Right hindlimb (tissue), 1 donor: ENCODE measurements around the gene FXYD6.

Experiments used
- DNase-seq: peaks from one replicate; pipeline ENCODE4 v3.0.0-alpha.2; 2018

Gene FXYD6

DNA sequence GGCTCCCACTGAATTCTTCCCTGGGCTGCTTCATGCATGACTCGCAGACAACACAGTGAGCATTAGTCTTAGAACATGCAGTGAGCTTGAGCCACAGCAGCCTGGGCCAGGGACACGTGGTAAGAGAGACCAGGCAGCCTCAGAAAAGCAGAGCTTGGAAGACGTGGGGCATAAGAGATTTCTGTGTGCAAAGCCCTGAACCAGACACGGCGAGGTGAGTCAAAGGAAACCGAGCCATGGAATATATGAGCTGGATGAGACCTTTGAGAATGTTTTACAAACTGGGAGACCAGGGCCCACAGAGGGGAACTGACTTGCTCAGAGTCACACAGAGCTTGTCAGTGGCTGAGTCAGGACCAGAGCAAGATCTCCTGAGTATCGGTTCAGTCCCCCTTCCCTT, 8.5 kb upstream of the FXYD6 start:
- DNase-seq: no peak

DNA sequence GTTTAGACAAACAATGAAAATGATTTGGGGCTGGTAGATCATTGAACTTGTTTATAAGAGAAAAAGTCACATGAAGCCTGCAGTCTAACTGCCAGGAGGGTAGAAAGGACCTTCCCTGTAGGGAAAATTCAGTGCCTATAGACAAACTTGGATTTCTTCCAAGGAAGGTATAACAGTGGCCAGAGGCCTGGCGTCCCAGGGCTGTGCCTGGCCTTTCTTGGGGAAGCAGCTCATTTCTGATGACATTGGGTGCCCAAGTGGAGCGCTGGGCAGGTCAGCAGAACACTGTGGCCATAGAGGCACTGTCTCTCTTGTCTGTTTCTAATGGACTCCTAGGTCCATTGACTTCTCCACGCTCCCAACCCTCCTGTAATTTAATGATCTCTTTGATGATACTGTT, 6.6 kb upstream of the FXYD6 start:
- DNase-seq: no peak

DNA sequence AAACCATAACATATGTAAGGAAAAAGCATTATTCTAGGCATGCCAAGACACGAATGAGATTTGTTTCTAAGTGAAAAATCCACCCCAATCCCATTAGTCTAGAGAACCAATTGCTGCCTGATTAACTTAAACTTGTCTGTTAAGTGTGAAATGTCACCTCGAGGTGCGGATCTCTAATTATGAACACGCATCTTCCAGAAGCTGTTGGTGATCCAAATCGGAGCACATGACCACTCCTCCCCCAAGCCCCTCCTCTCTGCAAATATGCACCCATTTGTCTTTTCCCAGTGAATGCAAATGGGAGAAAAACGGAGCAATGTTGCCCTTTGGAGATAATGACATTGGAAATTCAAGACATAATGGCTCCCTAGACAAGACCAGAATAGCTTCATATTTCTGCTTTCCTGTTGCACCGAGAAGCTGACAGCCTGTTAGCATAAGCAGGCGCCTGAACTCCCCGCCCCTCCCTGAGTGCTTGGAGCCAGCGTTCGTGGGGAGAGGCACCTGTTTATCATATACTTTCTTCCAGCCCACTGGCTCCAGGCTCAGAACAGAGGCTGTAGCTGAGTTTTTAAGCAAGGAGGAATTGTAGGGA, 6.0 kb upstream of the FXYD6 start:
- DNase-seq: no peak

DNA sequence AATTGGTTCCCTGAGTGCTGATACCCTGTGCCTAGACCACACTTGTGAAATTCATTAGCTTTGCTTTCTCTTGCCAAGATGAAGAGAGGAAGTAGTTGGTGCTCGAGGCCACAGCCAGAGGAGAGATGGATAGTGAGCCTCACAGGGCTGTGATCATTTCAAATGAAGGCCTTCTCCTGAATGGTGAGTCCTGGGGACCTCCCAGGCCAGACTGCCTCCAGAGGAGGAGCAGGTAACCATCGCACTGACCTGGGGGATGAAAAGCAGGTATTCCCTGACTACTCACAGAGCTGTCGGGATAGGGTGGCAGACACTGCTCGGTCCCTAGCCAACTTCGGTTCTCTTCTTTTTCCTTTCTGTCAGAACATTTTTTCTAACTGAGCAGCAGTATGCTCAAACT, 4.8 kb upstream of the FXYD6 start:
- no peak for DNase-seq

DNA sequence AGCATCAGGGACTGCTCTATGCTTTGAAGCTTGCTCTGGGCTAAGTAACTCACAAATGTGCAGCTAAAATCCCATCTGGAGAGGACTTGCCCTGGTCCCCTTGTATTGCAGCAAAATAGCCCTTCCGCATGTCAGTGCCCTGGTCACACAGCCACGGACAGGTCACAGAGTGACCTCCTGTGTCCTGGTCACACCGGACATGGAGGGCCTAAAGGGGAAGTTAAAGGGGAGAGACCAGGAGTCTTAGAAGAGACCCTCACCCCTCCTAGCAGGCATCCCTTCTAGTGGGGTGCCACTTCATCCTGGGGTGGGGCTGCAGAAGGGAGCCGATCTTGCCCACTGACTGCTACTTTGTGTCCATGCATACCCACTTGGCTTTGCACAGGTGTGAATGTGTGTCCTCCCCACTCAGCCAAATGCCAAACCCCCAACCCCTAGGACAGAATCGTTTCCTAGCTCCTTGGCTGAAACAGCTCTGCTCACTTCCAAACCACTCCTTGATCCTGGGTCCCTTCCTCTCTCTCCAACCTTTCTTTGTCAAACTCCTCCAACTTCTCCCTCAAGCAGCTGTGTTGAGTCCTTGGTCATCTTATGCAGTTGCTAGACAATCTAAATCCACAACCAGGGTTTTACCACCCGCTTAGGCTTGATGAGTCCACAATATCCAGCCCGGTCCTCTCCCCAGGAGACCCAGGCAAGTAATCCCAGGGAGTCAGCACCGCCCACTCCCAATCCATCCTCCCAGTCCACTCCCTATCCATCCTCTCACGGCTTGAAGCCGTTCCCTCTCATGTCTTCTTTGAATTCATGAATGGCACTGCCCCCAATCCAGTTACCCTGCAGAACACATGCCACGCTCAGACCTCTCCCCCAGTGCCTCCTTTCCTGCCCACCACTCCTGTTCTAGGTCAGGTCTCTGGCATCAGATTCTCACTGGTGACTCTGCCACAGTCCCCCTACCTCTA, 3.3 kb upstream of the FXYD6 start:
- no peak for DNase-seq

DNA sequence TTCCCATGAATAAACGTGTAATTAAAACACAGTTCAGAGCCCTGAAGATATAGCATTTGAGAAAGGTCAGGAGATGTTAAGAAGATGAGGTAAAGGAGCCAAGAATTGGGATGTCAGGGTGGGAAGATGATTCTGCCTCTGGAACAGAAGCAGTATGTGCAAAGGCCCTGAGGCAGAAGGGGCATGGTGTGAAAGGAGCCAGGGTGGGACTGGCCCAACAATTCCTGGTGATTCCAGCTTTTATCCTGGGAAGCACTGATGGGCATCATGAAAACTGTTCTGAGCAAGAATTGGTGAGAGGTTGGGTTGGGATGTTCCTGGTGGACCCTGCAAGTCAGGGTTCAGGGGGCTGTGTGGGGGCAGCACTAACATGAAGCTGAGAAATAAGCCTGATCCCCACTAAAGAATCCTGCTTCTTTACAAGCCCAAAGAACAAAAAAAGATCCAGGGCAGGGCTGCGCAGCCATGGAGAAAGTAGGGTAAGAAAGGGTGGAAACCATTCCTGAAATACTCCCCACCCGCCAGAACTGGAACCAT, 2.5 kb upstream of the FXYD6 start:
- DNase-seq: no peak

DNA sequence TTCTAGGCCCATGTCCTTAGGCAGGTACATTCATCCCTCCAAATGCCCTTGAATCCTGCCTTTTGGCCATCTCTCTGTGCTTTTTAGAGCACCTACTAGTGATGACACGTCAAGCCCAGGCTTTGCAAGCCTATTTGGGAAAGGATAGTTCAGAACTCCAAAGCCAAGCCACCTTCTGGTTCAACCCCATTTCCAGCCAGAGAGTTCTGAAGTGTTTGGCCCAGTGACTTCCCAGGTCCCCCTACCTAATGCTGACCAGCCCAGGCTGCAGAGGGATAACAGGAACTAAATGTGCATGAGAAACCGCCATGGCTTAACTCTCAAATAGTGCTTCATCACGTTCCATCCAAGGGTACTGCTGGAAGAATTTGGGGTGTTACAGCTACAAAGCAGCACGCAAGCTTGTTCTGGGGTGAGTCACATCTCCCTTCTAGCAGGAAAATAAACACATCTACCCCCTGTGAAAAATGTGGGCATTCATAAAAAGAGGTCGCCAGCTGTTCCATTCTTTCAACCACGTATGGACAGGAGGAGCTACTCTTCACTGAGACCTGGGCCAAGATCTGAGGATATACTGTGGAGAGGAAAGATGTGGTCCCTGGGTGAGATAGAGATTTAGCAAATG, 2.0 kb upstream of the FXYD6 start:
- DNase-seq: no peak

DNA sequence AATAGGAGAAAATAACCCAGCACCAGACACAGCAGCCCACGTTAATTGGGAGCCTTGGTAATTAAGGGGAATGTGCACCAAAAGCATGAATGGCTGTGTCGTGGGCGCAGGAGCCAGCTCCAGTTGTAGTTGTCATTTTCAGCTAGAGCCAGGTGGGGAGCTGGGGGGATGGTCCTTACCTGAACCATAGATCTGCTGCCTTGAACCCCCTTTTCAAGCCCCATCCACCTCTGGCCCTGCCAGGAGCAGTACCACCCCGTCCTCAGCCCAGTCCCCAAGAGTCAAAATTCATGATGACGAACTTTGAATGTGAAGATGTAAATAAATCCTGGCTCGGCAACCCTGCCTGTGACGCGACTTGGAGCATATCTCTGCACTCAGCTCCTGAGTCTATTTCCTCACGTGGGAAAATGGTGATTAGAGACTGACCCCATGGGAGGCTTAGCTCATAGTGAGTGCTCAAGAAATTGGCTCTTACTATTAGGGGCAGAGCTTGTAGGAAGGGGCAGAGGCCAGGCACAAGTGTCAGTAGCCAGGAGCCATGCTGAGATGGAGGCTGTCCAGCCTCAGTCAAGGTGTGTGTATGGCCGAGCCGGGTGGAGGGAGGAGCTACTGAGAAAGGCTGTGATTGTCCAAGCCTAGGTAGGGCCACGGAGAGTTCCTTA, 794 bp upstream of the FXYD6 start:
- DNase-seq: no peak

DNA sequence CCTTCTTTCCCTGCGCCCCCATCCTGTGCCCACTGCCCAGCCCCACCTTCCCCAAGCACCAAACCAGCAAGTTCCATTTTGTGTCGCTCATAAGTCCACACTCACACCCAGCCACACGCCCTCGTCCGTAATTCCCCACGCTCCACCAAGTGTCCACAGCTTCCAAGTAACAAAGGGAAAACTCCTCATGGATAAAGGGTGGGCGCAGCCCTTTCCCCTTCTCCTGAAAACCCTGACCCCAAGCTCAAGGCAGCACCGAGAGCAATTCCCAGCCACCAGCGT, 458 bp downstream of the FXYD6 start:
- no peak for DNase-seq

DNA sequence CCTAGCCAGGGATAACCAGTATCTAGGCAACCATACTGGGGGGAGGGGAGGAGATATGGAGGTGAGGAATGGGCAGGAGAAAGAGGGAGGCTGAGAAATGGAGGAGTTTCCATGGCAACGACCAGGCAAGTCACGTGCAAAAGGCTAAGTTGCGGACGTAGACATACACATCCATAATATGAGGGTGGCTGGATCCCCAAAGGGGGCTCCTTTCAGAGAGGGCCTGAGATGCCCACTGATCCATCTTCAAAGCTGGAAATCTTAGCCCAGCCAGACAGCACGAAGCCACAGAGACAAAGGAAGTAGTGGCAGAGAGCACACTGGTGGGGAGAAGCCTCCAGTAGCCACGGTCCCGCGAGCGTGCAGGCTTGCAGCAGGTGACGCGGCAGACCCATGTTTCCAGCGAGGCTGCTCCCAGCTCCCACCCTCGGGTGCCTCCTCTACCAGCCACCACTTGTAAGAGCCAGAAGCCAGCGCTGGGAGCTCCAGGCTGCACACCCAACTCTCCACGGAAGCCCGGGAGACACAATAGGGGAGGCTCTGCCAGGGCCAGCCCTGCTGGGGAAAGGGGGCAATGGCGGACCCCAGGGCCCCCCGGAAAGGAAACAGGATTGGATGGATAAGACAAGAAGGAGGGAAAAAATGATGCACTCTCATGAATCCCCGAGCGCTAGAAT, 938 bp downstream of the FXYD6 start:
- DNase-seq: no peak

DNA sequence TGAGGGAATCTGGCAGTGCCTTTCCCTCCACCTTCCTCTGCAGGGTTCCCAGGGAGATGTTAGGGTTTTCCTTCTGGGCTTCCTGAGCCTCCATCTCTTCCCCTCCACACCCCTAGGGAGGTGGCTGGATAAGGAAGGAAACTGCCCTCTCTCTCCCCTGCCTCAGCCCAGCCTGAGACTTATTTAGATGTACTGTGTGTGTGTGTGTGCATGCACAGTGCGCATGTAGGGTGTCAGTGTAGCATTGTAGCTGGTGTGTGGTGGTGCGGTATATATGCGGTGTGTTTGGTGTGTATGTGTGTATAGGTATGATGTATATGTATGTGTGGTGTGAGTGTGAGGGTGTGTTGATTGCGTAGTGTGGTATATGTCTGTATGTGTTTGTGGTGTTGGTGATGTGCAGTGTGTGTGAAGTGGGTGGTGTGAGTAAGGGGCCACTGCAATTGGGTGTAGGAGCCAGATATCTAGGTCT, 1.5 kb downstream of the FXYD6 start:
- DNase-seq: no peak

DNA sequence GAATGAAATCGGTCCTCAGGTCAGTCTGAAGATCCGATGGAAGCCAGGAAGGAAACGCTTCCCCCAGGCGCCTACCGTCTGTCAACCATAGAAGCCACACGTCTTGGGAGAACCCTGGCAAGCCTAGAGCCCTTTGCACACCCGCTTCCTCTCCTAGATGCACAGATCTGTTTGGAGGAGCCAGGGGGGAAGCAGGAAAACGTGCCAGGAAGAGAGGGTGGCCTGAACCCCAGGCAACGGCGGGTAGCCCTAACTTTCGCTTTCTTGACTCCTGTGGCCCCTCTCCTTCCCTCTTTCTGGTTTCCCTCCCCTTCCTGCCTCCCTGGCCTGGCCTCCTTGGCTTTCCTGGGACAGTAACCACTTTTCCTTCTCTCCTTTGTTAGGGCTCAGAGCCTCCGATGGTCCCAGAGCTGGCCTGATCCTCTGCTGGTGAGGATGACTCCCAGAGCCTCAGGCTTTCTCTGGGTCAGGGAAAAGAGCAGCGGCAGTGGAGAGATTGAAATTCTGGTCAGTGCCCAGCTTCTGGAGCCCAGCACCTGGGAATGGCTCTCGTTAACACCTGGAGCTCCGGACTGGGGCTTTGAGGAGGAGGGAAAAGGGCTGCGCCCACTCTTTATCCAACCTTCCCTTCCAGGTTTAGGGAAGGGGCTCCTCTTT, 2.1 kb downstream of the FXYD6 start:
- no peak for DNase-seq

DNA sequence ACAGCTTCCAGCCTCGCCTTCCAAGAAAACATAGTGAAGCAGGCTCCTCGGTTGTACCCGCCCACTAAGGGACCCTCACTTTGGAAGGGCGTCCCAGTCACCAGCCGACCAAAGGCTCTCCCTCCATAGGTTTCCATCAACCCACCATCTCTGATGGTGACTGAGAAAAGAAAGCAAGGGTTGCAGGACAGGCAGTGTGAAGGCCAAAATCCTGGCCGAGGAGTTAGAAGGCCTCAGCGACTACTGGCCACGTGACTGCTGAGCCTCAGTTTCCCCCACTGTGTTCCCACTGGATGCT, 2.7 kb downstream of the FXYD6 start:
- DNase-seq: no peak

DNA sequence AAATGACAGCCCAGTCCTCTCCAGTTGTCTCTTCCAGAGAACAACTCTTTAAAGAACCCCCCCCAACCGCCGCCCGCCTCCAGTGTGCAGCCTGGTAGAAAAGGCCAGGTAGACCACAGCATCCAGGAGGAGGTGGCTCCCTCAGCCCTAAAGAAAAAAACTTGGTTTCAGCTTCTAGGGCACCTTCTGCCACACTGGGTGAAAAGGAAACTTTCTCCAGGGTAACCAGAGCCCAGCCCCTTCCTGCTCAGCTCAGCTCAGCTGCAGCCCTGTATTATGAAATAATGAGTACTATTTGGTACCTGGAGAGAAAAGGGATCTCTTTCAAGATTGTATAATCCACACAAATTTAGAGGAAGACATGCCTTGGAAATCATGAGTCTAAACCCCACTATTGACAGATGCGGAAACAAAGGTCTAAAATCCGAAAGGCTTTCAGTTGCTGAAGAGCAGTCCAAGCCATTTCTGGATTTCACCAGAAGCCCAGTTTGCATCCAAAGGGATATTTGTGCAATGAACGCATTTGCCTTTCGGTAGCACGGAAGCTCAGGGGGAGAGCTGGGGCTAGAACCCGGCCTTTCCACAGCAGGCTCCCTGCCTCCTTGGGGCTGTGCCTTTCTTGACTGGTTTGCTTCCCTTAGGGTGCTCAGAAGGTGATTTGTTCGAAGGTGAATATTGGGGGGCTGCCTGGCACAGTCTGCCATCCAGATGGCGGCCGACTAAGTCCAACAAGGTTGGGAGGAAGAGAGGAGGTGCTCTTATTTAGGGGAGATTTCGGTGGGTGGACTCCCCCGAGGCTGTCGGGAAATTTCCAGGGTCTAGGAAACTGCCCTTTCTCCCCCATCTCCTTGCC, 3.3 kb downstream of the FXYD6 start:
- DNase-seq: no peak

DNA sequence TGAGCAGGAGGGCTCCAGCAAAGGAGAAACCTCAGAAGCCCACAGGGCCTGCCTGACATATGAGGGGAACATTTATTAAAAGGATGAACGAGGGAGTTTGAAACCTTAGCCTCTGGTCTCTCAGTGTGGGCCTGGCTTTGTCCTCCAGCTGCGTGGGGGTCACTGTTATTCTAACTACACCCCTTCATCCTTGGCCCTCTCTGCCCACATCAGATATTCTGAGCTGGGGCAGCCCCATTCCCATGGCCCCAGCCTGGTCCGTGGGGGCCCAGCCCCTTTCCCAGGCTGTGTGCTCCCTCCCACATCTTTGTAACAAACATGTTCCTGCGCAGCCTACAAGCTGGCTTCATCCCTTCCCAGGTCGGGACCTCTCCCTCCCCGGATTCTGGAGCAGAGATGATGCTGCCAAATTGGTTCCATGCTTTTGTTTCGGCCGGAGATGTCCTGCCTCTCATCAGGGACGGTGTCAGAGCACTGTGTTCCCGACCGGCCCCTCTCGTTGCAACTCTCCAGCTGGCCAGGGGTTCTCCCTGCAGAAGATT, 4.0 kb downstream of the FXYD6 start:
- no peak for DNase-seq

DNA sequence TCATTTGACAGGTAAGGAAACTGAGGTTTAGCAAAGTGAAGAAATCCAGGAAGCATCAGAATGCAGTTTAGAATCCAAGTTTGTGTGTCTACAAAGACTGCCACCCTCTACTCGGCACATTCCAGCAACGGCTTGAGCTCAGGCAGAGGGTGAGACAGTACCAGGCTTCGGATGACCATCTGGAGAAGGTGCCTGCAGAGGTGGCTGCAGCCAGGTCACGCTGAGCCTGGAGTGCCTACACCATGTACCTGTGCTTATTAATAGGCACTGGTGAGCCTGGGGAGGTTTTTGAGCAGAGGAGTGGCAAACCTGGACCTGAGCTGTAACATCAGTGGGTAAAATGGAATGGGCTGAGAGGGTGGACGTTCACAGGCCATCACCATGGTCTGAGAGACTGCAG, 4.7 kb downstream of the FXYD6 start:
- DNase-seq: no peak

DNA sequence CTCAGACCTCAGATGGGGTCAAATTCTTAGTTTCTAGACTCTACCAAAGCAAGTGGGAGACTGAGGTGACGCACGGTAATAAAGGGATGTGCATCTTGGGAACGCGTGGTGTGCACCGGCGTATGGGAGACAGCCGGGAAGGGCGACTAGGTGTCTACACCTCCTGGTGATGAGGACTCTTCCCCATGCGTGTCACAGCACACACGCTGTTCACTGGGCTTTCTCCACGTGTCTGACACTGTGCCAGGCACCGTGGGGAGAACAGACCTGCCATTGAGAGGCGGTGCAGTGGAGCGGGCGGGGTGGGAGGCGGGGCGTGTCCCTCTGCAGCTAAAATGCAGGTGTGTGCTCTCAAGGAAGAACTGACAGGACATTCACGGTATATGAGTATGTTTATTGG, 5.3 kb downstream of the FXYD6 start:
- DNase-seq: no peak

DNA sequence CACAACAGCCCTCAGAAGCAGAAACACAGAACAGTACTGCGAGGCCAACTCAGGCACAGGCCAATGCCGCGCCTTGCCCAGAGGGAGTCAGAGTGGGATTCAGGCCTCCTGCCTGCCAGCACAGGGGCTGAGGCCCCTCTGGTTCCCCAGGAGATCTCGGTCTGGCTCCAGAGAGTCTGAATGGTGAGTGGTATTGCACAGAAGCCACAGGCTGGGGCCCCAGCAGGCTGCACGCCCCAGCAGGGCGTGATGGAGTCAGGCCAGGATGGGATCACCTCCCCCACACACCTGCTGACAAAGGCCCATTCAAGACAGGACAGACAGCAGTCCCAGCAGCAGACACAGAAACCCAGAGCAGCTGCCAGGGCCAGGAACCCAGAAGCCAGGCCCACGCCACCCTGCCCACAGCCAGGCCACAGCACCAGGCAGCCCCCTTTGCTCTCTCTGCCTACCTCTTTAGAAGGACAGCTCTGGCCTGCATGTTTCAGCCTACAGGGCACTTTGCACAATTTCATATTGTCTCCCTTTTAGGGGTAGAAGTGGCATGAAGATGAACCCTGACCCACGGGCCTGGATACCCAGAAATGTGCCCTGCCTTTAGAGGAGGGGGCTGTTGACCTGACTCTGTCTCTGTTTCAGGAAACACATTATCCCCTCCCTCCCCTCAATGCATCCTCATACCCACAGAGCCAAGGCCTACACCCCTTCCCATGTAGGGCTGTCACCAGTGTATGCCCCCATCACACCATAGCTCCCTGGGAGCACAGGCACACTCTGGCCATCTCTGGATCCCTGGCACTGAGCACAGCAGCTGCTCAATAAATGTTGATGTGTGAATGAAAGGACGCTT, 6.1 kb downstream of the FXYD6 start:
- peak; percentile 71 for DNase-seq

DNA sequence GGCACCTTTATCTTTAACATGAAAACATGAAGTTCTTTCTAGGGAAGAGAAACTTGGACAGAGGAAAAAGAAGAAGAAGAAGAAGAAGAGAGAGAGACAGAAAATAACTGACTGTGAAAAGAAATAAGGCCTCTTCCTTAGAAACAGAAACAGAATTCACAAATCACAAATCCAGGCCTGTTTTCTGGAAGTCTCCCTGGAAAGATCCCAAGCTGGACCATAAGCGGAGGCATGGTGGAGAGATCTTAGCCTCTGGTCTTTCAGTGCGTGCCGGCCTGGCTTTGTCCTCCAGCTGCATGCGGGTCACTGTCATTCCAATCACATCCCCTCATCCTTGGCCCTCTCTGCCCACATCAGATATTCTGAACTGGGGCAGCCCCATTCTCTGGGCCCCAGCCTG, 6.9 kb downstream of the FXYD6 start:
- DNase-seq: no peak
